Smooth muscle cell (in vitro differentiated cells): ENCODE results near the gene KBTBD12. TPM values are rescaled to one million over a fixed set of nuclear protein-coding genes. Genes with fewer than 3 reads are reported as not detected.

Source experiments
- DNase-seq: peaks from one replicate; lab custom pipeline; 2025; ENCODE audit not compliant: unreplicated experiment; lab: John Stamatoyannopoulos, UW
- H2AFZ ChIP-seq: fragments of 200-600 bp; sonication (generic); 2 replicates; pipeline ENCODE4 v1.6.0; 2016; ENCODE audit warnings: antibody characterized with exemption, low read depth, mild to moderate bottlenecking
- H3F3A ChIP-seq: fragments of 200-600 bp; sonication (generic); 2 replicates; pipeline ENCODE4 v1.6.0; 2017; ENCODE audit warnings: antibody characterized with exemption, low read depth
- H3K27ac ChIP-seq: fragments of 200-600 bp; sonication (generic); 2 replicates; pipeline ENCODE4 v1.5.1; 2016; ENCODE audit warnings: low read depth, mild to moderate bottlenecking
- H3K27me3 ChIP-seq: fragments of 200-600 bp; sonication (generic); 2 replicates; pipeline ENCODE4 v1.6.1; 2016; ENCODE audit warnings: low read depth, mild to moderate bottlenecking
- H3K36me3 ChIP-seq: fragments of 200-600 bp; sonication (generic); 2 replicates; pipeline ENCODE4 v1.5.1; 2016; ENCODE audit warnings: low read depth
- H3K4me1 ChIP-seq: fragments of 200-600 bp; sonication (generic); 2 replicates; pipeline ENCODE4 v1.5.1; 2016; ENCODE audit warnings: low read depth
- H3K4me2 ChIP-seq: fragments of 200-600 bp; sonication (generic); 2 replicates; pipeline ENCODE4 v1.6.0; 2016; ENCODE audit warnings: mild to moderate bottlenecking
- H3K4me3 ChIP-seq: fragments of 200-600 bp; sonication (generic); 2 replicates; pipeline ENCODE4 v1.5.1; 2016; ENCODE audit warnings: mild to moderate bottlenecking
- H3K79me2 ChIP-seq: fragments of 200-600 bp; sonication (generic); 2 replicates; pipeline ENCODE4 v1.6.0; 2016; ENCODE audit warnings: low read depth, mild to moderate bottlenecking
- H3K9ac ChIP-seq: fragments of 200-600 bp; sonication (generic); 2 replicates; pipeline ENCODE4 v1.6.0; 2016; ENCODE audit warnings: low read depth
- H3K9me3 ChIP-seq: fragments of 200-600 bp; sonication (generic); replicated peaks from 2 replicates; pipeline ENCODE4 v1.5.1; 2016; ENCODE audit warnings: low read depth
- H4K20me1 ChIP-seq: fragments of 200-600 bp; sonication (generic); 2 replicates; pipeline ENCODE4 v1.6.0; 2016; ENCODE audit warnings: low read depth
- WGBS: methylation state at CpG from one replicate; pipeline ENCODE4 v1.1.7; 2016; ENCODE audit warnings: low lambda C conversion rate; 5-methylcytosine and 5-hydroxymethylcytosine counted together
- polyA plus RNA-seq: library from polyadenylated mRNA; unstranded; fragments of >200 nt; fragmentation: Nextera tagmentation; extraction: Ambion mirVana; gene quantifications from 2 replicates; pipeline ENCODE4 v1.2.1, GENCODE V29; 2016
- total RNA-seq: library from RNA; depleted of rRNA; stranded (reverse); fragments of >200 nt; gene quantifications from 2 replicates; pipeline ENCODE4 v1.2.3, GENCODE V29; 2014
- TF ChIP-seq, protein P1 (sequence below): fragments of 200-600 bp; sonication (generic); IDR thresholded peaks from 2 replicates; pipeline ENCODE4 v1.5.1; 2017; ENCODE audit warnings: borderline replicate concordance, mild to moderate bottlenecking, antibody characterized with exemption; ENCODE audit not compliant: insufficient read depth, poor library complexity, severe bottlenecking

The KBTBD12 gene
- total and polyA plus RNA-seq, 2 experiments from 2014 or later = not detected

GRCh38 chr3:127933396-127933795 lies 18.4 kb downstream of the KBTBD12 start:
- no peaks in the 10 kb centered on the region for H3K9me3 ChIP-seq
- H3K36me3 ChIP-seq = no peaks in the 10 kb centered on the region
- WGBS = 93% methylated on average over 1 of the region's 1 CpG
- no peaks in the 10 kb centered on the region for H3F3A ChIP-seq
- H3K79me2 ChIP-seq = no peaks in the 10 kb centered on the region
- peaks cover 36% of the 10 kb centered on the region for H3K27me3 ChIP-seq
- TF ChIP-seq, protein P1, sequence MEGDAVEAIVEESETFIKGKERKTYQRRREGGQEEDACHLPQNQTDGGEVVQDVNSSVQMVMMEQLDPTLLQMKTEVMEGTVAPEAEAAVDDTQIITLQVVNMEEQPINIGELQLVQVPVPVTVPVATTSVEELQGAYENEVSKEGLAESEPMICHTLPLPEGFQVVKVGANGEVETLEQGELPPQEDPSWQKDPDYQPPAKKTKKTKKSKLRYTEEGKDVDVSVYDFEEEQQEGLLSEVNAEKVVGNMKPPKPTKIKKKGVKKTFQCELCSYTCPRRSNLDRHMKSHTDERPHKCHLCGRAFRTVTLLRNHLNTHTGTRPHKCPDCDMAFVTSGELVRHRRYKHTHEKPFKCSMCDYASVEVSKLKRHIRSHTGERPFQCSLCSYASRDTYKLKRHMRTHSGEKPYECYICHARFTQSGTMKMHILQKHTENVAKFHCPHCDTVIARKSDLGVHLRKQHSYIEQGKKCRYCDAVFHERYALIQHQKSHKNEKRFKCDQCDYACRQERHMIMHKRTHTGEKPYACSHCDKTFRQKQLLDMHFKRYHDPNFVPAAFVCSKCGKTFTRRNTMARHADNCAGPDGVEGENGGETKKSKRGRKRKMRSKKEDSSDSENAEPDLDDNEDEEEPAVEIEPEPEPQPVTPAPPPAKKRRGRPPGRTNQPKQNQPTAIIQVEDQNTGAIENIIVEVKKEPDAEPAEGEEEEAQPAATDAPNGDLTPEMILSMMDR = no peak
- H3K4me1 ChIP-seq = no peaks in the 10 kb centered on the region
- no peak overlapping the region for H3K4me3 ChIP-seq
- H3K27ac ChIP-seq = no peak overlapping the region
- DNase-seq = no peak
- no peak overlapping the region for H3K9ac ChIP-seq
- H4K20me1 ChIP-seq = no peaks in the 10 kb centered on the region
- H3K4me2 ChIP-seq = no peak overlapping the region
- no peak overlapping the region for H2AFZ ChIP-seq

GRCh38 chr3:127938800-127939199 lies 23.8 kb downstream of the KBTBD12 start:
- Histone ChIP-seq H3K36me3 (no peaks in the 10 kb centered on the region), H3K27me3 (peaks cover 38% of the 10 kb centered on the region), H3K27ac (no peak overlapping the region), H3F3A (no peaks in the 10 kb centered on the region), H3K9me3 (no peaks in the 10 kb centered on the region), H2AFZ (no peak overlapping the region), H3K4me1 (no peaks in the 10 kb centered on the region), H3K9ac (no peak overlapping the region), H3K4me3 (no peak overlapping the region), H3K4me2 (no peak overlapping the region), H4K20me1 (no peaks in the 10 kb centered on the region), H3K79me2 (no peaks in the 10 kb centered on the region)
- WGBS = 94% methylated on average over 4 of the region's 4 CpGs
- no peak for DNase-seq
- TF ChIP-seq, protein P1 = no peak

DNA sequence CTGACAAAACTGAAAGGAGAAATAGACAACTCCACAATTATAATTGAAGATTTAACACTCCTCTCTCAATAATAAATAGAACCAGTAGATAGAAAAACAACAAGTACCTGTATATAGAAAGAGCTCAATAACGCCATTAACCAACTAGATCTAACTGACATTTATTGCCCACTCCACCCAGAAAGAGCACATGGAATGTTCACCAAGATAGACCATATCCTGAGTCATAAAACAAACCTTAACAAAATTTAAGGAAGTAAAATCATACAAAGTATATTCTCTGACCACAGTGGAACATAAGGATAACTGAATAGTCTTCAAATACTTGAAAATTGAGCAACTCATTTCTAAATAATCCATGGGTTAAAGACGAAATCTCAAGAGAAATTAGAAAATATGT lies 25.1 kb downstream of the KBTBD12 start:
- no peak for DNase-seq
- H4K20me1 ChIP-seq = no peaks in the 10 kb centered on the region
- H3K9me3 ChIP-seq = no peaks in the 10 kb centered on the region
- H3K36me3 ChIP-seq = no peaks in the 10 kb centered on the region
- no peak overlapping the region for H3K4me3 ChIP-seq
- no peak overlapping the region for H3K9ac ChIP-seq
- no peak overlapping the region for H3K27ac ChIP-seq
- no peaks in the 10 kb centered on the region for H3K4me1 ChIP-seq
- TF ChIP-seq, protein P1 = no peak
- no peak overlapping the region for H3K4me2 ChIP-seq
- no peaks in the 10 kb centered on the region for H3K79me2 ChIP-seq
- peaks cover 26% of the 10 kb centered on the region for H3K27me3 ChIP-seq
- 70% methylated on average over 2 of the region's 2 CpGs for WGBS
- H3F3A ChIP-seq = no peaks in the 10 kb centered on the region
- no peak overlapping the region for H2AFZ ChIP-seq

- Histone ChIP-seq H4K20me1 (no peaks in the 10 kb centered on the region), H3K36me3 (no peaks in the 10 kb centered on the region), H3K4me2 (no peak overlapping the region), H2AFZ (no peak overlapping the region), H3K9ac (no peak overlapping the region), H3F3A (no peaks in the 10 kb centered on the region), H3K79me2 (no peaks in the 10 kb centered on the region), H3K4me3 (no peak overlapping the region), H3K27me3 (peaks cover 6% of the 10 kb centered on the region), H3K9me3 (no peaks in the 10 kb centered on the region), H3K4me1 (no peaks in the 10 kb centered on the region), H3K27ac (no peak overlapping the region)
- DNase-seq = no peak
- TF ChIP-seq, protein P1 = no peak
Observed at GRCh38 chr3:127942613-127943012, 27.6 kb downstream of the KBTBD12 start.
